Measurements from ENCODE around the gene ANKRD13C.
"Not testable (repeated sequence)": the region's sequence is repeated elsewhere in the genome, so short reads cannot be mapped to it uniquely, and the experiment has no call there.

ANKRD13C gene

GRCh38 chr1:70382682-70383081 is 28.2 kb upstream of the ANKRD13C start:
- Histone ChIP-seq H3K4me1 (ENCODE audit: control insufficient read depth, insufficient read depth, low read length) (no peaks in the 10 kb centered on the region), H3K9me3 (ENCODE audit: control insufficient read depth, low read length) (no peaks in the 10 kb centered on the region), H3K9ac (ENCODE audit: low read length) (no peak overlapping the region), H3K27me3 (ENCODE audit: control insufficient read depth, insufficient read depth, low read length) (no peaks in the 10 kb centered on the region), H3K36me3 (ENCODE audit: control insufficient read depth, insufficient read depth, low read length) (no peaks in the 10 kb centered on the region), H3K4me3 (ENCODE audit: low read length) (no peak overlapping the region)

DNA sequence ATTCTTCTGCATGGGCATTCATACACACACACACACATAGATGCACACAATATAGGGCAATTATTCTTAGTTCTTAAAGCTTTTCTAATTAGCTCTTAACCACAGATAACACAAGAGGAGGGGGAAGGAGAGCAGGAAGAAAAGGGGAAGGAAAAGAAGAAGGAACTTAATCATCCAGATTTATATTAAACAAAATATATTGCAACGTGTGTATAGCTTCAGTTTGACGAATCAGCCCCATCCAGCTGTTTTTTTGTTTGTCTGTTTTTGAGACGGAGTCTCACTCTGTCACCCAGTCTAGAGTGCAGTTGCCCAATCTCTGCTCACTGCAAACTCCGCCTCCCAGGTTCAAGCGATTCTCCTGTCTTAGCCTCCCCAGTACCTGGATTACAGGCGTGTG is 21.7 kb upstream of the ANKRD13C start:
- no peak overlapping the region for H3K4me3 ChIP-seq (ENCODE audit: low read length)
- no peaks in the 10 kb centered on the region for H3K36me3 ChIP-seq (ENCODE audit: control insufficient read depth, insufficient read depth, low read length)
- no peaks in the 10 kb centered on the region for H3K4me1 ChIP-seq (ENCODE audit: control insufficient read depth, insufficient read depth, low read length)
- H3K9me3 ChIP-seq (ENCODE audit: control insufficient read depth, low read length) = no peaks in the 10 kb centered on the region
- no peak overlapping the region for H3K9ac ChIP-seq (ENCODE audit: low read length)
- no peaks in the 10 kb centered on the region for H3K27me3 ChIP-seq (ENCODE audit: control insufficient read depth, insufficient read depth, low read length)

GRCh38 chr1:70373580-70373979 is 19.1 kb upstream of the ANKRD13C start:
- not testable (repeated sequence) for H3K27me3 ChIP-seq (ENCODE audit: control insufficient read depth, insufficient read depth, low read length); H3K9ac ChIP-seq (ENCODE audit: low read length); H3K36me3 ChIP-seq (ENCODE audit: control insufficient read depth, insufficient read depth, low read length); H3K4me3 ChIP-seq (ENCODE audit: low read length); H3K4me1 ChIP-seq (ENCODE audit: control insufficient read depth, insufficient read depth, low read length); H3K9me3 ChIP-seq (ENCODE audit: control insufficient read depth, low read length)

GRCh38 chr1:70372426-70372825 is 17.9 kb upstream of the ANKRD13C start:
- Histone ChIP-seq H3K4me3 (ENCODE audit: low read length) (no peak overlapping the region), H3K36me3 (ENCODE audit: control insufficient read depth, insufficient read depth, low read length) (no peaks in the 10 kb centered on the region), H3K9me3 (ENCODE audit: control insufficient read depth, low read length) (no peaks in the 10 kb centered on the region), H3K4me1 (ENCODE audit: control insufficient read depth, insufficient read depth, low read length) (peaks cover 3% of the 10 kb centered on the region), H3K27me3 (ENCODE audit: control insufficient read depth, insufficient read depth, low read length) (no peaks in the 10 kb centered on the region), H3K9ac (ENCODE audit: low read length) (no peak overlapping the region)

DNA sequence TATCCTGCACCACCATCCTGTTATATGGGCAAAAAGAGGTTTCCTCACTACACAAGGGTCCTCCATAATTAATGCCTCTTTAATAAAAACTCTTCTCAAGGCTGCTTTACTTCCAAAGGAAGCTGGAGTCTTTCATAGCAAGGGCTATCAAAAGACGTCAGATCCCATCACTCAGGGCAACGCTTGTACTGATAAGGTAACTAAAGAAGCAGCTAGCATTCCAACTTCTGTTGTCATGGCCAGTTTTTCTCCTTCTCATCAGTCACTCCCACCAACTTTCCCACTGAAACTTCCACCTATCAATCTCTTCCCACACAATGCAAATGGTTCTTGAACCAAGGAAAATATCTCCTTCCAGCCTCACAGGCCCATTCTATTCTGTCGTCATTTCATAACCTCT is 17.1 kb upstream of the ANKRD13C start:
- not testable (repeated sequence) for H3K27me3 ChIP-seq (ENCODE audit: control insufficient read depth, insufficient read depth, low read length); H3K4me1 ChIP-seq (ENCODE audit: control insufficient read depth, insufficient read depth, low read length); H3K4me3 ChIP-seq (ENCODE audit: low read length); H3K9ac ChIP-seq (ENCODE audit: low read length); H3K9me3 ChIP-seq (ENCODE audit: control insufficient read depth, low read length); H3K36me3 ChIP-seq (ENCODE audit: control insufficient read depth, insufficient read depth, low read length)

DNA sequence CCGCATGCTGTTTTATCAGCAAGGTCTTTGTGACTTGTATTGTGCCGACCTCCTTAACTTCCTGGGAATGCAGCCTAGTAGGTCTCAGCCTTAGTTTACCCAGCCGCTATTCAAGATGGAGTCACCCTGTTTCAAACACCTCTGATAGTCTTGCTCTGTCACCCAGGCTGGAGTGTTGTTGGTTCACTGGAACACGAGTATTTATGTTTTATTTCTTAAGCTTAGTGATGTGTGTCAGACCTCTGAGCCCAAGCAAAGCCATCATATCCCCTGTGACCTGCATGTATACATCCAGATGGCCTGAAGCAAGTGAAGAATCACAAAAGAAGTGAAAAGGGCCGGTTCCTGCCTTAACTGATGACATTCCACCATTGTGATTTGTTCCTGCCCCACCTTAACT is 12.9 kb upstream of the ANKRD13C start:
- H3K9ac ChIP-seq (ENCODE audit: low read length); H3K36me3 ChIP-seq (ENCODE audit: control insufficient read depth, insufficient read depth, low read length); H3K4me3 ChIP-seq (ENCODE audit: low read length); H3K27me3 ChIP-seq (ENCODE audit: control insufficient read depth, insufficient read depth, low read length); H3K4me1 ChIP-seq (ENCODE audit: control insufficient read depth, insufficient read depth, low read length); H3K9me3 ChIP-seq (ENCODE audit: control insufficient read depth, low read length): not testable (repeated sequence)

- H3K9me3 ChIP-seq (ENCODE audit: control insufficient read depth, low read length); H3K4me3 ChIP-seq (ENCODE audit: low read length); H3K9ac ChIP-seq (ENCODE audit: low read length); H3K4me1 ChIP-seq (ENCODE audit: control insufficient read depth, insufficient read depth, low read length); H3K36me3 ChIP-seq (ENCODE audit: control insufficient read depth, insufficient read depth, low read length); H3K27me3 ChIP-seq (ENCODE audit: control insufficient read depth, insufficient read depth, low read length): not testable (repeated sequence)
Measured at GRCh38 chr1:70366997-70367396, 12.5 kb upstream of the ANKRD13C start.

GRCh38 chr1:70366425-70366952 is 12.0 kb upstream of the ANKRD13C start:
- not testable (repeated sequence) for H3K36me3 ChIP-seq (ENCODE audit: control insufficient read depth, insufficient read depth, low read length); H3K4me1 ChIP-seq (ENCODE audit: control insufficient read depth, insufficient read depth, low read length); H3K9me3 ChIP-seq (ENCODE audit: control insufficient read depth, low read length); H3K9ac ChIP-seq (ENCODE audit: low read length); H3K27me3 ChIP-seq (ENCODE audit: control insufficient read depth, insufficient read depth, low read length); H3K4me3 ChIP-seq (ENCODE audit: low read length)

GRCh38 chr1:70364439-70364838 is 9.9 kb upstream of the ANKRD13C start:
- Histone ChIP-seq H3K9me3 (ENCODE audit: control insufficient read depth, low read length) (no peaks in the 10 kb centered on the region), H3K4me1 (ENCODE audit: control insufficient read depth, insufficient read depth, low read length) (peaks cover 10% of the 10 kb centered on the region), H3K36me3 (ENCODE audit: control insufficient read depth, insufficient read depth, low read length) (no peaks in the 10 kb centered on the region), H3K9ac (ENCODE audit: low read length) (no peak overlapping the region), H3K27me3 (ENCODE audit: control insufficient read depth, insufficient read depth, low read length) (no peaks in the 10 kb centered on the region), H3K4me3 (ENCODE audit: low read length) (no peak overlapping the region)

- H3K27me3 ChIP-seq (ENCODE audit: control insufficient read depth, insufficient read depth, low read length) = no peaks in the 10 kb centered on the region
- no peaks in the 10 kb centered on the region for H3K36me3 ChIP-seq (ENCODE audit: control insufficient read depth, insufficient read depth, low read length)
- H3K4me3 ChIP-seq (ENCODE audit: low read length) = no peak overlapping the region
- peaks cover 2% of the 10 kb centered on the region for H3K4me1 ChIP-seq (ENCODE audit: control insufficient read depth, insufficient read depth, low read length)
- H3K9ac ChIP-seq (ENCODE audit: low read length) = no peak overlapping the region
- H3K9me3 ChIP-seq (ENCODE audit: control insufficient read depth, low read length) = no peaks in the 10 kb centered on the region
Measured at GRCh38 chr1:70361727-70362398, 7.3 kb upstream of the ANKRD13C start.

- Histone ChIP-seq H3K4me3 (ENCODE audit: low read length) (no peak overlapping the region), H3K4me1 (ENCODE audit: control insufficient read depth, insufficient read depth, low read length) (no peaks in the 10 kb centered on the region), H3K9me3 (ENCODE audit: control insufficient read depth, low read length) (no peaks in the 10 kb centered on the region), H3K36me3 (ENCODE audit: control insufficient read depth, insufficient read depth, low read length) (no peaks in the 10 kb centered on the region), H3K27me3 (ENCODE audit: control insufficient read depth, insufficient read depth, low read length) (no peaks in the 10 kb centered on the region), H3K9ac (ENCODE audit: low read length) (no peak overlapping the region)
Measured at GRCh38 chr1:70360321-70360720, 5.8 kb upstream of the ANKRD13C start.

DNA sequence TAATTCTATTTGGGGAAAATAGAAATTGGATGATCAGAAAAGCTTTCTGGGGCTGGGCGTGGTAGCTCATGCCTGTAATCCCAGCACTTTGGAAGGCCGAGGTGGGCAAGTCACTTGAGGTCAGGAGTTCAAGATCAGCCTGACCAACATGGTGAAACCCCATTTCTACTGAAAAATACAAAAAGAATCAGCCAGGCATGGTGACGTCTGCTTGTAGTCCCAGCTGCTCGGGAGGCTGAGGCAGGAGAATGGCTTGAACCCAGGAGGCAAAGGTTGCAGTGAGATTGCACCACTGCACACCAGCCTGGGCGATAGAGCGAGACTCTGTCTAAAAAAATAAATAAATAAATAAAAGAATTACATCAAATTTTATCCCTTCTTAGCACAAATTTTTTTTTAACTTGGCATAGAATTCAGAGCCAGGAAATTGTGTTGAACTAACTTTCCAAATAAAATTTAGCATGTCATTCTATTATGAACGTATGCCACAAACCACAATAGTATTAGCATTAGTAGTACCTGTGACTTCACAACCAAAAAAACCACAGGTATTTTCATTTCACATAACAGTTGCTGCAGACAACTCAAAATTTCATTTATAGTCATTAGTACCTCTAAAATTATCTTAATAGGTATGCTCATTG is 4.5 kb upstream of the ANKRD13C start:
- Histone ChIP-seq H3K36me3 (ENCODE audit: control insufficient read depth, insufficient read depth, low read length) (no peaks in the 10 kb centered on the region), H3K27me3 (ENCODE audit: control insufficient read depth, insufficient read depth, low read length) (no peaks in the 10 kb centered on the region), H3K9ac (ENCODE audit: low read length) (no peak overlapping the region), H3K4me1 (ENCODE audit: control insufficient read depth, insufficient read depth, low read length) (no peaks in the 10 kb centered on the region), H3K9me3 (ENCODE audit: control insufficient read depth, low read length) (no peaks in the 10 kb centered on the region), H3K4me3 (ENCODE audit: low read length) (no peak overlapping the region)

All from mucosa of stomach (tissue), 1 donor.